Smooth muscle cell (in vitro differentiated cells): ENCODE results near the gene ETFB. TPM values are rescaled to one million over a fixed set of nuclear protein-coding genes. Genes with fewer than 3 reads are reported as not detected.

ENCODE experiments used
- DNase-seq: peaks from one replicate; lab custom pipeline; 2025; ENCODE audit not compliant: unreplicated experiment; lab: John Stamatoyannopoulos, UW
- H2AFZ ChIP-seq: fragments of 200-600 bp; sonication (generic); 2 replicates; pipeline ENCODE4 v1.6.0; 2016; ENCODE audit warnings: antibody characterized with exemption, low read depth, mild to moderate bottlenecking
- H3F3A ChIP-seq: fragments of 200-600 bp; sonication (generic); 2 replicates; pipeline ENCODE4 v1.6.0; 2017; ENCODE audit warnings: antibody characterized with exemption, low read depth
- H3K27ac ChIP-seq: fragments of 200-600 bp; sonication (generic); 2 replicates; pipeline ENCODE4 v1.5.1; 2016; ENCODE audit warnings: low read depth, mild to moderate bottlenecking
- H3K27me3 ChIP-seq: fragments of 200-600 bp; sonication (generic); 2 replicates; pipeline ENCODE4 v1.6.1; 2016; ENCODE audit warnings: low read depth, mild to moderate bottlenecking
- H3K36me3 ChIP-seq: fragments of 200-600 bp; sonication (generic); 2 replicates; pipeline ENCODE4 v1.5.1; 2016; ENCODE audit warnings: low read depth
- H3K4me1 ChIP-seq: fragments of 200-600 bp; sonication (generic); 2 replicates; pipeline ENCODE4 v1.5.1; 2016; ENCODE audit warnings: low read depth
- H3K4me2 ChIP-seq: fragments of 200-600 bp; sonication (generic); 2 replicates; pipeline ENCODE4 v1.6.0; 2016; ENCODE audit warnings: mild to moderate bottlenecking
- H3K4me3 ChIP-seq: fragments of 200-600 bp; sonication (generic); 2 replicates; pipeline ENCODE4 v1.5.1; 2016; ENCODE audit warnings: mild to moderate bottlenecking
- H3K79me2 ChIP-seq: fragments of 200-600 bp; sonication (generic); 2 replicates; pipeline ENCODE4 v1.6.0; 2016; ENCODE audit warnings: low read depth, mild to moderate bottlenecking
- H3K9ac ChIP-seq: fragments of 200-600 bp; sonication (generic); 2 replicates; pipeline ENCODE4 v1.6.0; 2016; ENCODE audit warnings: low read depth
- H3K9me3 ChIP-seq: fragments of 200-600 bp; sonication (generic); replicated peaks from 2 replicates; pipeline ENCODE4 v1.5.1; 2016; ENCODE audit warnings: low read depth
- H4K20me1 ChIP-seq: fragments of 200-600 bp; sonication (generic); 2 replicates; pipeline ENCODE4 v1.6.0; 2016; ENCODE audit warnings: low read depth
- WGBS: methylation state at CpG from one replicate; pipeline ENCODE4 v1.1.7; 2016; ENCODE audit warnings: low lambda C conversion rate; 5-methylcytosine and 5-hydroxymethylcytosine counted together
- polyA plus RNA-seq: library from polyadenylated mRNA; unstranded; fragments of >200 nt; fragmentation: Nextera tagmentation; extraction: Ambion mirVana; gene quantifications from 2 replicates; pipeline ENCODE4 v1.2.1, GENCODE V29; 2016
- total RNA-seq: library from RNA; depleted of rRNA; stranded (reverse); fragments of >200 nt; gene quantifications from 2 replicates; pipeline ENCODE4 v1.2.3, GENCODE V29; 2014
- TF ChIP-seq, protein P1 (sequence below): fragments of 200-600 bp; sonication (generic); IDR thresholded peaks from 2 replicates; pipeline ENCODE4 v1.5.1; 2017; ENCODE audit warnings: borderline replicate concordance, mild to moderate bottlenecking, antibody characterized with exemption; ENCODE audit not compliant: insufficient read depth, poor library complexity, severe bottlenecking

Gene ETFB
- total RNA-seq (38.0 and 51.1 TPM in 2 replicates), polyA plus RNA-seq (94.5 and 108 TPM in 2 replicates)

GRCh38 chr19:51365965-51366388 lies at the start of gene ETFB:
Gene ETFB, minus strand, starts transcription at chr19:51366388. Its CDS starts 62 bp downstream, at chr19:51366326.
- Histone ChIP-seq H2AFZ (peak within 1 kb of the TSS; percentile 89), H3F3A (no peaks in the 10 kb centered on the region), H3K27ac (peak within 1 kb of the TSS; percentile 88), H3K9ac (peak within 1 kb of the TSS; percentile 87), H3K4me1 (peaks cover 22% of the 10 kb centered on the region), H3K4me2 (peak within 1 kb of the TSS; percentile 100), H3K36me3 (no peaks in the 10 kb centered on the region), H3K27me3 (no peaks in the 10 kb centered on the region), H4K20me1 (no peaks in the 10 kb centered on the region), H3K9me3 (no peaks in the 10 kb centered on the region), H3K79me2 (no peaks in the 10 kb centered on the region), H3K4me3 (peak within 1 kb of the TSS; percentile 93)
- no peak for DNase-seq
- 4% methylated on average over 25 of the region's 27 CpGs for WGBS
- TF ChIP-seq, protein P1, sequence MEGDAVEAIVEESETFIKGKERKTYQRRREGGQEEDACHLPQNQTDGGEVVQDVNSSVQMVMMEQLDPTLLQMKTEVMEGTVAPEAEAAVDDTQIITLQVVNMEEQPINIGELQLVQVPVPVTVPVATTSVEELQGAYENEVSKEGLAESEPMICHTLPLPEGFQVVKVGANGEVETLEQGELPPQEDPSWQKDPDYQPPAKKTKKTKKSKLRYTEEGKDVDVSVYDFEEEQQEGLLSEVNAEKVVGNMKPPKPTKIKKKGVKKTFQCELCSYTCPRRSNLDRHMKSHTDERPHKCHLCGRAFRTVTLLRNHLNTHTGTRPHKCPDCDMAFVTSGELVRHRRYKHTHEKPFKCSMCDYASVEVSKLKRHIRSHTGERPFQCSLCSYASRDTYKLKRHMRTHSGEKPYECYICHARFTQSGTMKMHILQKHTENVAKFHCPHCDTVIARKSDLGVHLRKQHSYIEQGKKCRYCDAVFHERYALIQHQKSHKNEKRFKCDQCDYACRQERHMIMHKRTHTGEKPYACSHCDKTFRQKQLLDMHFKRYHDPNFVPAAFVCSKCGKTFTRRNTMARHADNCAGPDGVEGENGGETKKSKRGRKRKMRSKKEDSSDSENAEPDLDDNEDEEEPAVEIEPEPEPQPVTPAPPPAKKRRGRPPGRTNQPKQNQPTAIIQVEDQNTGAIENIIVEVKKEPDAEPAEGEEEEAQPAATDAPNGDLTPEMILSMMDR, result no peak

DNA sequence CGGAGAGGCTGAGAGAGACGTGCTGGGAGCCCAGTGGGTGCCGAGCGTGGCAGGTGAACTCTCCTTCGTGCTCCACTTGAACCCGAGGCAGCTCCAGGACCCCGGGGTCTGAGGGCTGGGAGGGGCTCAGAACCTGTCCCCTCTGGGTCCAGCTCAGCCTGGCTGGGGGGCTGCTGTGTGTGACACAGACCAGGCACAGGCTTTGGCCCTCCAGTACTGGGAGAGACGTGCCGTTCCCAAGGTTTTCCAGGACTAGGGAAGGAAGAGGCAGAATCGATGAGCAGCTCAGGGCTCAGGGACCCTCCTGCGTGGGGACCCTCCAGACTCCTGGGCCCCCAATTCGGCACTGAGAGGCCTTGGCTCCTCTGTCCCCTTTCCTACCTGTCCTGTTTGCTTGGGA lies 49.0 kb upstream of the ETFB start:
- Histone ChIP-seq H3F3A (no peaks in the 10 kb centered on the region), H2AFZ (no peak overlapping the region), H3K4me3 (no peak overlapping the region), H3K4me1 (no peaks in the 10 kb centered on the region), H3K9me3 (no peaks in the 10 kb centered on the region), H3K36me3 (no peaks in the 10 kb centered on the region), H3K4me2 (no peak overlapping the region), H3K9ac (no peak overlapping the region), H3K27ac (no peak overlapping the region), H3K27me3 (no peaks in the 10 kb centered on the region), H3K79me2 (no peaks in the 10 kb centered on the region), H4K20me1 (no peaks in the 10 kb centered on the region)
- TF ChIP-seq, protein P1, result no peak
- DNase-seq, result no peak
- 89% methylated on average over 12 of the region's 12 CpGs for WGBS

DNA sequence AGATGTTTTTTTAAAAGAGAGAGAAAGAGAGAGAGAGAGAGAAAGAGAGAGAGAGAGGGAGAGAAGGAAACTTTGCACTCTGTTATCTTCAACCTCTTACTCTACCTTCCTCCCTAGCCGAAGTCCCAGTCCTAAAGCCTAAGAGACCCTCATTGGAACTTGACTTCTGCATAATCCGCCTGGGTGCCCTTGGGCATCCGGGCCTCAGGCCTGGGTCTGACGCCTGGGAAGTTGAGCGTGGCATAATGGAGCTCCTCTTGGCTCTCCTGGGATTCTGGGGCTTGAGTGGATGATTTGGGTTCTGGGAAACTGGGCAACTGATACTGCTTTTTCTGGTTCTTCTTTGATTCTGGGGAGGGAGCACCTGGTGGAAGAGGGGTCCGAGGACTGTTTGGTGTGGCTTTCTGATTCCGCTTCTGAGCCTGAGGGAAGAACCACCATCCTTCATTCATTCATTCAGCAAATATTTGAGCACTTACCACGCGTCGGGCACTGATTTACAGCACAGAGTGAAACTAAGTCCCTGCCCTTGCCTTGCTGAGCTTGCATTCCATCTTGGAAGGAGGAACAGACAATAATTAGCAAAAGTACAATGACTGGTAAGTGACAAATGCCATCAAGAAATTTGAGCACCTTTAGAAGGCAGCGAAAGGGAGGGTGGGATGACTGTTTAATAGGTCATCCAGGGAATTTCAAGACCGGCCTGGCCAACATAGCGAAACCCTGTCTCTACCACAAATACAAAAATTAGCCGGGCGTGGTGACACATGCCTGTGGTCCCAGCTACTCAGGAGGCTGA lies 45.0 kb upstream of the ETFB start:
- H2AFZ ChIP-seq, result no peak overlapping the region
- 94% methylated on average over 15 of the region's 15 CpGs for WGBS
- H3K9me3 ChIP-seq, result no peaks in the 10 kb centered on the region
- H3K27ac ChIP-seq, result no peak overlapping the region
- no peaks in the 10 kb centered on the region for H4K20me1 ChIP-seq
- H3K9ac ChIP-seq, result no peak overlapping the region
- no peaks in the 10 kb centered on the region for H3K36me3 ChIP-seq
- H3K79me2 ChIP-seq, result no peaks in the 10 kb centered on the region
- H3K4me1 ChIP-seq, result no peaks in the 10 kb centered on the region
- no peak overlapping the region for H3K4me3 ChIP-seq
- DNase-seq, result no peak
- H3K27me3 ChIP-seq, result no peaks in the 10 kb centered on the region
- TF ChIP-seq, protein P1, result no peak
- H3K4me2 ChIP-seq, result no peak overlapping the region
- H3F3A ChIP-seq, result no peaks in the 10 kb centered on the region
